SK-N-MC (cell line): ENCODE measurements around the gene RPL38.

Source experiments
- FOXP2 ChIP-seq: optimal IDR thresholded peaks from 2 replicates; pipeline ENCODE3; 2011; ENCODE audit warnings: mild to moderate bottlenecking, moderate library complexity; ENCODE audit not compliant: insufficient read depth; ENCODE audit errors: extremely low read length, control extremely low read depth
- POLR2AphosphoS5 ChIP-seq: IDR thresholded peaks from 2 replicates; pipeline ENCODE4 v1.6.1; 2012; ENCODE audit warnings: mild to moderate bottlenecking, low read depth, low read length, borderline replicate concordance

DNA sequence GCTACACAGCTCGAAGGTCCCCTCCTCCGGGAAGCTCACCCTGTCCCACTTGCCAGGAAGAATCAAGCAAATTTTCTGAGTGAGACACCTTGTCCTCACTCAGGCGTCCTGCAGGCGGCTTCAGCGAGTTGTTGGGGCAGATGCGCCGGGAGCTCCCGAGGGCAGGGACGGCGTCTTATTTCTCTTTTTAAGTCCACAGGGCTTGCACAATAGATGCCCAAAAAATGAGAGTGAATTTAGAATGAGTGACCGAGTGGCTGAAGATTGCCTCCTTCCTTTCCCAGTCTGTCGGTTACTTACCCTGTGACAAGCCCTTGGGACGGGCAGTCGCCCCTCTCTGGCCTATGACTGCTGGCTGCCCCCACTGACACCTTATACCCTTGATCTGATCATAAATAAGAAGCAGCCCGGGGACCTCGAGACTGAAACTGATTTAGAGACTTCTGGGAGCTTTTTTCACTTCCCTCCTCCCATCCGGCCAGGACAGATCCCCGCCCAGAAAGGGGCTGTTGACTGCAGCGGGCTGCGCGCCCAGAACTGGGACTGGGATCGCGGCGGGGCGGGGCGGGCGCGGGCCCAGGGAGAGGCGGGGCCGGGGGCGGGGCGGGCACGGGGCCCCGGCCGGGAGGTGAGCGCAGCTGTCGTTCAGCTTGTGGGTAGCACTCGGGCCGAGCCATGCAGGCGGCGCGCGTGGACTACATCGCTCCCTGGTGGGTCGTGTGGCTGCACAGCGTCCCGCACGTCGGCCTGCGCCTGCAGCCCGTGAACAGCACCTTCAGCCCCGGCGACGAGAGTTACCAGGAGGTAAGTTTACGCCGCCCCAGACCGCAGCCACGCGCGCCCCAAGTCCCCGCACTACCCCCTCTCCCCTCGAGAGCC, 9.7 kb downstream of the RPL38 start, which contains the start of gene TTYH2:
- TF ChIP-seq POLR2AphosphoS5: peak; percentile 41; the same call in 1 of the 2 replicates
- TF ChIP-seq FOXP2: no peak
